CD4-positive, alpha-beta T cell treated with Interleukin-12 subunit alpha and Interleukin-12 subunit beta, for 1 hour (primary cell): ENCODE results near the gene KIF13A.
"Not testable (repeated sequence)": the region's sequence is repeated elsewhere in the genome, so short reads cannot be mapped to it uniquely, and the experiment has no call there.

Experiments
- DNase-seq: peaks from one replicate; pipeline ENCODE4 v3.0.0-alpha.2; 2020

KIF13A gene

GRCh38 chr6:17842014-17842776, 145.2 kb downstream of the KIF13A start:
- DNase-seq, result no peak

GRCh38 chr6:17839513-17840223, 147.8 kb downstream of the KIF13A start:
- DNase-seq, result no peak

GRCh38 chr6:17836293-17836692, 151.1 kb downstream of the KIF13A start:
- no peak for DNase-seq

DNA sequence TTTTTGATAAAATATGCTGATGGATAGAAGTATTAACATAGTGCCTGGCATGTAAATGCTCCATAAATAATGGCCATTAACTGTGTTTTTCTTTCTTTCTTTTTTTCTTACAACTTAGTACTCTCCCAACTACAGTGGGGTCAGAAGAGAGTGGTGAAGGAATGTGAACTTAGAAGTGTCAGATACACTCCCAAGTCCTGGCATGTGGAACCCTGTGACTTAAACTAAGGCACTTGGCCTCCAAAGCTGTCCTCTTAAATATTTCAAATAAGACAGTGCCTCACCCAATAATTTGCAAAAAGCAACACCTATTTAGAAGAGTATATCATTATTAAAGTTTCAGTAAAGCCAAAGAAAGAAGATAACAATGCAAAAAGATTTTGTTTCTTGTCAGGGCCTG, 151.7 kb downstream of the KIF13A start:
- DNase-seq, result no peak

DNA sequence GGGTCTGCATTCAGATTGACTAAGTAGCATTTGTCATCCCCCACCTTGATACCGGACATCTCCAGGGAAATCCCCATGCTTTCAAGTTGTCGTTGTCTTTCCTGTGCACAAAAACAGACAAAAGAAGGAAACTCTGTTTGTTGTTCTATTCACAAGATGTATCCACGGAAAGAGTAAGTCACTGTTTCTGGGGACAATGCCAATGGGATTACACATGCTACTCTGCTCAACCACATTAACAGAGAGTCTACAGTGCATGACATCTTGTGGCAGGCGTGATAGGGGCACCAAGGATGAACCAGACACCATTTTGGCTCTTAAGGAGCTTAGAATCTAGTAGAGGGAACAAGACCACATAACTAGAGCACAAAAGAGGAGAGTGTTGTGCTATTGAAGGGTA, 156.3 kb downstream of the KIF13A start:
- DNase-seq, result no peak

- DNase-seq, result no peak
These were observed 157.5 kb downstream of the KIF13A start for GRCh38 chr6:17829905-17830304.

- DNase-seq, result no peak
These were observed 159.3 kb downstream of the KIF13A start for GRCh38 chr6:17828149-17828548.

- DNase-seq, result no peak
These were observed 161.1 kb downstream of the KIF13A start for GRCh38 chr6:17826301-17826700.

DNA sequence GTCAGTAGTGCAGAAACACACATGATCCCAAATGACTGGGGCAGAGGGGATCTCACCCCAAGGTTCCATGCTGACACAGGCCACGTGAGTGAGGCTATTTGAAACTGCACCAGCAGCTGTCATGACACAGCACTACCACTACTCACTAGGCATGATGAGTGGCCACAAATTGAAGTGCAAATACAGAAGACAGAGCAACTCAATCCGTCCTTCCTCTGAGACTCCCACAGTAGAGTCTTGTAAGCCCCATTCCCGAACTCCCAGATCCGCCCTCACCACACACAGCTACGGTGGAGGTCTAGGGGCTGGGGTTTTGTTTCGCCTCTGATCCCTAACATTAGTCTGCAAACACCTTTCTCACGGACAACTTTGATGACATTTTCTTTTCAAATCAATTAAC, 167.4 kb downstream of the KIF13A start:
- DNase-seq, result no peak

- DNase-seq, result no peak
These were observed 169.7 kb downstream of the KIF13A start for GRCh38 chr6:17817763-17818162.

DNA sequence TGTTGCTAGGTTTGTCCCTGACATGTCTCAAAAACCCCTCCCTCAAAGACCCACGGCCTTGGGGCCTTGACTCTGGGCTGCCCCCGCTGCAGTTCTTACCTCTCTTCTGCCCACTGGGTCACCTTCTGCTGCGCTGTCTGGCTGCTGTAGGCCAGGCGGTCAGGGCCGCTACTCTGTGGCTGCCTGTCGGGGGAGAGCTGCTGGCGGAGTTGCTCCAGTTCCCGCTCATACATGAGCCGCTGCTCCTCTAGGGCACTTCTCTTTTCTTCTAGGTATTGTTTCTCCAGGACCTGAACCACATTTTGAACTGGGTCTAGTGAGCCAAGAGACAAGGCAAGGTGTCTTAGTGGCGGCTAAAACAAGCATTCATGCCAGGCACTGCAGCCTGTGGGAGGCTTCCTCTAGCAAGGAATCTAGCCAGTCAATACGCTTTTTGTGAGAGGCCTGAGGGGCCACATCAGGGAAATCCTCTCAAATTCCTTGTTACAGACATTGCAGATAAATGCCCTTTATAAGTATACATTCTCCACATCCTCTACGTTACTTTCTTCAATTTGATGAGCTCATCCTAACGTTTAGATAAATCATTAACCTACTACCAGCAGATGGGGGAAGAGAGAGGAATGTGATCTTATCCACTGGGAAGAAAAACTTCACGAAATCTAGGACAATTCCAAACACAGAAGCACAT, 170.4 kb downstream of the KIF13A start:
- DNase-seq, result no peak

- no peak for DNase-seq
These were observed 173.9 kb downstream of the KIF13A start for GRCh38 chr6:17813542-17813941.

DNA sequence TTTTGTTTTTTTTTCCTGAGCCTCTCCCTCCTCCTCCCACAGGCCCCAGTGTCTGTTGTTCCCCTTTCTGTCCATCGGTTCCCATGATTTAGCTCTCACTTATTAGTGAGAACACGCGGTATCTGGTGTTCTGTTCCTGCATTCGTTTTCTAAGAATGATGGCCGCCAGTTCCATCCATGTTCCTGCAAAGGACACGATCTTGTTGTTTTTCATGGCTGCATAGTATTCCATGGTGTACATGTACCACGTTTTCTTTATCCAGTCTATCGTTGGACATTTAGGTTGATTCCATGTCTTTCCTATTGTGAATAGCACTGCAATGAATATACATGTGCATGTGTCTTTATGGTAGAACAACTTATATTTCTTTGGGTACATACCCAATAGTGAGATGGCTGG, 175.1 kb downstream of the KIF13A start:
- no peak for DNase-seq

DNA sequence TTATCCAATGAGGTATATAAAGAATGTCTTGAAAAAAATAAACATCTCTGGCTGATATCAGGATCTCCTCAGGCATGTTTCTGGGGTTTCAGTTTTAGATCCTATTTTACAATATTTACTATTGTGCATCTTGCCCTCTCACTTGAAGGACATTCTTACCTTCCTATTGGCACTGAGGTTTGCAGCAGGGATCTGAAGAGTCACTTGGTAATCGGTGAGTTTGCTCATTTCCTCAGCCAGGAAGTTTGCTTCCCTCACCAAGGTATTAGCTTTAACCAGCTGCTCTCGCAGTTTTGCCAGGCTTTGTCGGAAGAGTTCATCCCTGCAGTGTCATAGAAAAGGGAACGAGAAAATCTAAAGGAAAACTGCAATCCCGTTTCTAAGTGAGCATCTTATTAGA, 178.8 kb downstream of the KIF13A start:
- no peak for DNase-seq

DNA sequence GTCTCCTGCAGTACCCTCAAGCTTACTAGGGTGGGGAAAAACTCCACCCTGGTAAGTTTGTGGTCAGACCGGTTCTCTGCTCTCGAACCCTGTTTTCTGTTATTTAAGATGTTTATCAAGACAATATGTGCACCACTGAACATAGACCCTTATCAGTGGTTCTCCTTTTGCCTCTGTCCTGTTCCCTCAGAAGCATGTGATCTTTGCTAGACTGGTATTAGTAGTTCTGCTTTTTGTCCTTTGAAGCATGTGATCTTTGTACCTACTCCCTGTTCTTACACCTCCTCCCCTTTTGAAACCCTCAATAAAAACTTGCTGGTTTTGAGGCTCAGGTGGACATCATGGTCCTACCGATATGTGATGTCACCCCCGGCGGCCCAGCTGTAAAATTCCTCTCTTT, 180.0 kb downstream of the KIF13A start:
- DNase-seq, result not testable (repeated sequence)

- no peak for DNase-seq
These were observed 184.0 kb downstream of the KIF13A start for GRCh38 chr6:17803409-17803808.

DNA sequence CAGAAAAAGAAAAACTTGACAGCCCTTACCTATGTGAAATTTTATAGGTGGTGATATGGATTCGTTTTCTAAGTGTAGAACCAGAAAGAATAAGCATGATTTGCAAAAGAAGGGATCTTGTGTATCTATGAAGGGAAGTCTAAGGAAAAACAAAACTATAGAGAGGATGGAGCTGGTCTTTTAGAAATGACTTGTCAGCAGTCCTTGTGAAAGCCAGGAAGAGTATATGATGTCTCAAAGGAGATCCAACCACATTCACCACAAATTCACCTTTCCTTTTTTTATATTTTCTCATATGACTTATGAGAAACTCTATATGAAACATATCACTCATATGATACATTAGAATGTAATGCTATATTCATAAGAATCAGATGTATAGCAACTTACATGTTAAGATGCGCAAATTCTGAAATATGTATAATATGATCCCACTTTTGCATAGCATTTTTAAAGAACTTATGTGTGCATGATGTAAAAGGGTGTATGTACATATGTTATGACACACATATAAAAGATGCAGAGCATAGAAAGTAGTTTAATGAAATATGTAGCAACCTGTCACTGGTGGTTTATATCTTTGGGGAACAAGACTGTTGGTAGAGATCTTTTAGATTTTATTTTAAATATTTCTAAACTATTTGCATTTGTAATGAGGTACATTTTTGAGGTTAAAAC, 188.8 kb downstream of the KIF13A start:
- DNase-seq, result no peak

- DNase-seq, result no peak
These were observed 196.9 kb downstream of the KIF13A start for GRCh38 chr6:17790489-17790888.

DNA sequence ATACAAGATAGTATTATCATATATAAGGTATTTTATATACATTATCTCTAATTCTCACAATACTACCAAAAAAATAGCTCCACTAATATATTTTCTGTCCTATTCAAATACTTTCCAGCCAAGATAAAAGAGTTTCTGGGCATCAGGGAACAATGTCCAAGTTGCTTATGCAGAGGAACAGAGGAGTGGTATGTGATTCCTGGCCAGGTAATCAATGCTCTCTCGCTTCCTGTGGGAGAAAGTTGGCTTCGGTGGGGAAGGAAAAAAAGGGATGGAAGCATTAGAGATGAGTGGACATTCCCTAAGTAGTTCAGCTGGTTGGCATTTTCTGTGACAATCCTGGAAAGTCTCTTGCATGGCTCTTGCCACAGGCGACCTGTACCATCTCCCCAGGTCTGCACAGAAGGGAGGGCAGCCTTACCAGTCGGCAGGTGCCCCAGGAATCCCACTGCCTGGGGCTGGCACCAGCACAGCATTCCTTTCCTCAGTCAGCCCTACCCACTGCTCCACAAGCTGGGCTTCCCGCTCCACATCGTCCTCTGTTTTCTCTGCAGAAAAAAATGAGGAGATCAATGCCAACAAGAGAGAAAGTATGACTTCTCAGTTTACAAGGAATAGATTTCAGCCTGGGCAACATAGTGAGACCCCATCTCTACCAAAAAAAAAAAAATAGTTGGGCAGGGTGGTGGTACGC, 202.2 kb downstream of the KIF13A start:
- no peak for DNase-seq

DNA sequence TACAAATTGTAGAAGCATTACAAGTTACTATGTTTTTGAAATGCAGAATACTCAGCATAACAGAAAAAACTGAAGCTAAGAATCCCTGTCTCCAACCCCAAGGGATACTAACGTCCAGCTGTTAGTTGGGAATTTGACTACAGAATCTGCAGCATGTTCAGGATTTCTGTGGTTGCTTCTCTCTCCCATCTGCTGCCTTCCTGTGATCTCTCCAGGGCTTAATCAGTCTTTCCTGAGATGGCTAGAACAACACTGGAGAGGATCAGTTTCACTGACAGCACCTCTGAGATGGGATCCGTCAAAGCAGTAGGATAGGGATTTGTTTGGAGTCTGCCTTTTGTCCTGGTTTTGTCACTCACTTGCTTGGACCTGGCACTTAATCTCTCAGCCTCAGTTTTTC, 207.4 kb downstream of the KIF13A start:
- DNase-seq, result no peak

DNA sequence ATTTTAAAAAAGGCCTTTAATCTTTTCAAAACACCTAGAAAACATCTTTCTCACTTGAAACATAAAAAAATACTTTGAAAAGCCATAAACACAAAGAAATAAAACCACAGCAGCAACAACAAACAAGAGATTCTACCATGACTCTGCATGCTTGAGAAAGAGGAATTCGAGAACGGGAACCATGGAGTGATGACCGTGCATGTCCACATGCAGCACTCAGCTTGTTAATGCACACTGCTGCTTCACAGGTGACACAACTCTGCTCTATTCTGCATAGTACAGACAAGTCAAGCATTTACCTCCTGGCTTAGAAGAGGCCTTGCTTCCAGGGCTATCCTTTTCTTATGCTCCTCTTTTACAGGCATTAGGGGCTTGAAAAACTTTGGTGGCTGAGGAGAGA, 215.8 kb downstream of the KIF13A start:
- no peak for DNase-seq

GRCh38 chr6:17768881-17769280, 218.6 kb downstream of the KIF13A start:
- no peak for DNase-seq

- no peak for DNase-seq
These were observed 219.0 kb downstream of the KIF13A start for GRCh38 chr6:17768388-17768787.
